Liver (tissue), 9 donors: ENCODE measurements around the gene CCDC102A. TPM values are rescaled to one million over a fixed set of nuclear protein-coding genes. Genes with fewer than 3 reads are reported as not detected.

Experiments used
- DNase-seq: peaks from one replicate; pipeline ENCODE4 v3.0.0-alpha.2; 2017; ENCODE audit warnings: low spot score
- H3K27ac ChIP-seq, 2 donors: one replicate each; pipeline ENCODE4 v1.7.0; 2013; ENCODE audit warnings: inconsistent platforms in 2 of 2, low read length in 2 of 2, control low read depth in 1 of 2, low read depth in 1 of 2, mild to moderate bottlenecking in 1 of 2
- H3K27me3 ChIP-seq, 4 donors: one replicate each; pipeline versions ENCODE4 v1.6.1 to v1.7.0; 2013; ENCODE audit warnings: low read length in 3 of 4, inconsistent platforms in 1 of 4, mild to moderate bottlenecking in 1 of 4, moderate library complexity in 1 of 4; ENCODE audit not compliant: control insufficient read depth in 4 of 4, insufficient read depth in 4 of 4
- H3K36me3 ChIP-seq, 4 donors: one replicate each; pipeline versions ENCODE4 v1.6.1 to v1.7.0; 2013; ENCODE audit warnings: low read length in 3 of 4, mild to moderate bottlenecking in 3 of 4, low read depth in 1 of 4, moderate library complexity in 1 of 4; ENCODE audit not compliant: control insufficient read depth in 4 of 4, insufficient read depth in 3 of 4
- H3K4me1 ChIP-seq, 4 donors: one replicate each; pipeline versions ENCODE4 v1.6.1 to v1.7.0; 2013; ENCODE audit warnings: low read length in 3 of 4, mild to moderate bottlenecking in 3 of 4, moderate library complexity in 1 of 4; ENCODE audit not compliant: control insufficient read depth in 4 of 4, insufficient read depth in 4 of 4
- H3K4me3 ChIP-seq, 3 donors: one replicate each; pipeline versions ENCODE4 v1.6.1 to v1.7.0; 2013; ENCODE audit warnings: low read length in 3 of 3, control low read depth in 1 of 3, low read depth in 1 of 3, mild to moderate bottlenecking in 1 of 3
- H3K9ac ChIP-seq, 2 donors: one replicate each; pipeline ENCODE4 v1.7.0; 2013; ENCODE audit warnings: low read length in 2 of 2, mild to moderate bottlenecking in 2 of 2, moderate library complexity in 2 of 2, control low read depth in 1 of 2, low read depth in 1 of 2
- H3K9me3 ChIP-seq, 4 donors: one replicate each; pipeline versions ENCODE4 v1.6.1 to v1.7.0; 2013; ENCODE audit warnings: low read length in 3 of 4; ENCODE audit not compliant: control insufficient read depth in 4 of 4
- ATF3 ChIP-seq: IDR thresholded peaks from 2 replicates; pipeline ENCODE4 v1.6.1; 2016; ENCODE audit warnings: antibody characterized with exemption
- CTCF ChIP-seq: fragments of 150-350 bp; IDR thresholded peaks from 2 replicates; pipeline ENCODE4 v1.5.1; 2017; ENCODE audit warnings: improper control_type of control experiment, low read depth, low read length; ENCODE audit not compliant: missing input control
- EGR1 ChIP-seq, 2 donors: IDR thresholded peaks; 2 replicates each; pipeline ENCODE4 v1.6.1; 2016 to 2018; ENCODE audit warnings: antibody characterized with exemption in 2 of 2, low read depth in 2 of 2
- FOXA2 ChIP-seq: IDR thresholded peaks from 2 replicates; pipeline ENCODE4 v1.6.1; 2016; ENCODE audit warnings: antibody characterized with exemption
- GABPA ChIP-seq, 2 donors: IDR thresholded peaks in 1 of 2; conservative IDR thresholded peaks in 1 of 2; 2 replicates each; pipeline ENCODE4 v1.6.1; 2016; ENCODE audit warnings: antibody characterized with exemption in 2 of 2, mild to moderate bottlenecking in 1 of 2, moderate library complexity in 1 of 2
- HNF4A ChIP-seq, 2 donors: conservative IDR thresholded peaks; 2 replicates each; pipeline ENCODE4 v1.6.1; 2016; ENCODE audit warnings: antibody characterized with exemption in 2 of 2, mild to moderate bottlenecking in 2 of 2
- HNF4G ChIP-seq: IDR thresholded peaks from 2 replicates; pipeline ENCODE4 v1.6.1; 2016; ENCODE audit warnings: antibody characterized with exemption
- MAX ChIP-seq: IDR thresholded peaks from 2 replicates; pipeline ENCODE4 v1.6.1; 2016; ENCODE audit warnings: antibody characterized with exemption
- NR2F2 ChIP-seq: IDR thresholded peaks from 2 replicates; pipeline ENCODE4 v1.6.1; 2016; ENCODE audit warnings: antibody characterized with exemption
- RAD21 ChIP-seq, 2 donors: IDR thresholded peaks; 2 replicates each; pipeline ENCODE4 v1.6.1; 2016; ENCODE audit warnings: antibody characterized with exemption in 2 of 2, mild to moderate bottlenecking in 2 of 2
- REST ChIP-seq: IDR thresholded peaks from 2 replicates; pipeline ENCODE4 v1.6.1; 2016; ENCODE audit warnings: antibody characterized with exemption, mild to moderate bottlenecking
- RXRA ChIP-seq, 2 donors: IDR thresholded peaks; 2 replicates each; pipeline ENCODE4 v1.6.1; 2017 to 2018; ENCODE audit warnings: antibody characterized with exemption in 2 of 2, mild to moderate bottlenecking in 1 of 2
- SP1 ChIP-seq: IDR thresholded peaks from 2 replicates; pipeline ENCODE4 v1.6.1; 2018; ENCODE audit warnings: antibody characterized with exemption, mild to moderate bottlenecking
- TAF1 ChIP-seq: conservative IDR thresholded peaks from 2 replicates; pipeline ENCODE4 v1.6.1; 2016; ENCODE audit warnings: antibody characterized with exemption, mild to moderate bottlenecking
- YY1 ChIP-seq: IDR thresholded peaks from 2 replicates; pipeline ENCODE4 v1.6.1; 2016; ENCODE audit warnings: antibody characterized with exemption, mild to moderate bottlenecking
- ZBTB33 ChIP-seq: IDR thresholded peaks from 2 replicates; pipeline ENCODE4 v1.6.1; 2016; ENCODE audit warnings: antibody characterized with exemption
- WGBS: extraction: QIAGEN DNeasy Blood & Tissue Kit; methylation state at CpG from one replicate; pipeline ENCODE4 v1.1.7; 2013; 5-methylcytosine and 5-hydroxymethylcytosine counted together
- polyA plus RNA-seq, 2 donors: library from polyadenylated mRNA; stranded (reverse) in 1 of 2; unstranded in 1 of 2; fragments of 200-250 nt in 1 of 2; fragments of >200 nt in 1 of 2; fragmentation: Nextera tagmentation in 1 of 2; extraction: Ambion mirVana in 1 of 2; gene quantifications; one replicate each; pipeline versions ENCODE4 v1.2.1 to v1.2.3, GENCODE V29; 2013 to 2015
- total RNA-seq, 2 donors: library from RNA; depleted of rRNA; stranded (reverse); fragments of >200 nt; gene quantifications; one replicate each; pipeline ENCODE4 v1.2.3, GENCODE V29; 2014
- donor health status: healthy.
- donor health status: healthy.
- donor health status: healthy.
- donor health status: healthy.
- donor health status: healthy.

The CCDC102A gene
- total and polyA plus RNA-seq, 4 donors, result 0.36 to 2.6 (median 1.7) TPM

- Histone ChIP-seq H3K9ac (no peak overlapping the region), H3K4me1 (no peaks in the 10 kb centered on the region), H3K9me3 (no peaks in the 10 kb centered on the region), H3K27me3 (no peaks in the 10 kb centered on the region), H3K27ac (no peak overlapping the region), H3K36me3 (no peaks in the 10 kb centered on the region), H3K4me3 (no peak overlapping the region)
- no peak for DNase-seq
- WGBS, result 88% methylated on average over 16 of the region's 16 CpGs
- TF ChIP-seq ATF3 (no peak), HNF4A (conservative IDR thresholded peaks at IDR 0.05) (no peak), NR2F2 (no peak), RXRA (IDR thresholded peaks at IDR 0.05) (no peak), REST (no peak)
Observed at GRCh38 chr16:57575468-57576277, 39.3 kb upstream of the CCDC102A start.

- no peak for DNase-seq
- no peaks in the 10 kb centered on the region for H3K9me3 ChIP-seq
- no peak overlapping the region for H3K27ac ChIP-seq
- H3K4me1 ChIP-seq, result no peaks in the 10 kb centered on the region
- no peak overlapping the region for H3K4me3 ChIP-seq
- WGBS, result 95% methylated on average over 24 of the region's 24 CpGs
- no peak overlapping the region for H3K9ac ChIP-seq
- TF ChIP-seq YY1, result no peak
- no peak for TF ChIP-seq TAF1
- no peak for TF ChIP-seq FOXA2
- no peak for TF ChIP-seq EGR1 (IDR thresholded peaks at IDR 0.05; ENCODE audit: low read depth in 2 of 2)
- no peak for TF ChIP-seq GABPA (IDR thresholded peaks at IDR 0.05 in 1 of 2, conservative IDR thresholded peaks at IDR 0.05 in 1 of 2)
- TF ChIP-seq HNF4A (conservative IDR thresholded peaks at IDR 0.05), result no peak
- TF ChIP-seq ZBTB33, result no peak
- no peak for TF ChIP-seq RXRA (IDR thresholded peaks at IDR 0.05)
- no peak for TF ChIP-seq REST
- no peak for TF ChIP-seq ATF3
- TF ChIP-seq RAD21 (IDR thresholded peaks at IDR 0.05), result no peak
- TF ChIP-seq SP1, result no peak
- no peak for TF ChIP-seq HNF4G
- no peak for TF ChIP-seq CTCF
- TF ChIP-seq NR2F2, result no peak
- no peak for TF ChIP-seq MAX
- H3K27me3 ChIP-seq, result no peaks in the 10 kb centered on the region
- H3K36me3 ChIP-seq, result no peaks in the 10 kb centered on the region
Observed at GRCh38 chr16:57574646-57575467, 38.5 kb upstream of the CCDC102A start.
